H1 (cell line): ENCODE measurements around the gene AKR7A3. TPM values are rescaled to one million over a fixed set of nuclear protein-coding genes. Genes with fewer than 3 reads are reported as not detected.

Experiments
- ASH2L ChIP-seq: fragments of 200-600, 300-600 bp; sonication (generic); IDR thresholded peaks from one replicate; pipeline ENCODE4 v1.7.1; 2017; ENCODE audit warnings: low read length
- CTCF ChIP-seq, 3 experiments: IDR thresholded peaks; 1 replicate in 2 of 3; 2 replicates in 1 of 3; pipeline versions ENCODE4 v1.5.1 to v1.6.1; 2011; ENCODE audit warnings: low read length in 3 of 3, mild to moderate bottlenecking in 3 of 3, inconsistent platforms in 2 of 3, low read depth in 1 of 3, moderate library complexity in 1 of 3; ENCODE audit not compliant: insufficient read depth in 1 of 3; ENCODE audit errors: control extremely low read depth in 1 of 3
- E2F6 ChIP-seq: IDR thresholded peaks from 2 replicates; pipeline ENCODE4 v1.6.1; 2012; ENCODE audit warnings: inconsistent platforms
- FOSL1 ChIP-seq: IDR thresholded peaks from 2 replicates; pipeline ENCODE4 v1.6.1; 2011; ENCODE audit warnings: mild to moderate bottlenecking, low read depth, low read length, moderate library complexity; ENCODE audit not compliant: insufficient read depth
- JUND ChIP-seq: IDR thresholded peaks from 2 replicates; pipeline ENCODE4 v1.6.1; 2011; ENCODE audit warnings: mild to moderate bottlenecking, improper control_type of control experiment, low read length
- KDM1A ChIP-seq: fragments of 200-600, 300-600 bp; sonication (generic); IDR thresholded peaks from 2 replicates; pipeline ENCODE4 v1.7.1; 2016; ENCODE audit warnings: mild to moderate bottlenecking, low read length, borderline replicate concordance
- MAX ChIP-seq: IDR thresholded peaks from 2 replicates; pipeline ENCODE4 v1.6.1; 2012; ENCODE audit warnings: inconsistent platforms
- PHF8 ChIP-seq: fragments of 200-600 bp; sonication (generic); conservative IDR thresholded peaks from 2 replicates; pipeline ENCODE4 v1.7.1; 2012; ENCODE audit warnings: low read depth, mild to moderate bottlenecking, inconsistent platforms, low read length, moderate library complexity
- POLR2AphosphoS5 ChIP-seq: IDR thresholded peaks from 2 replicates; pipeline ENCODE4 v1.6.1; 2011; ENCODE audit warnings: low read depth, low read length
- RBBP5 ChIP-seq: IDR thresholded peaks from 2 replicates; pipeline ENCODE4 v1.7.1; 2012; ENCODE audit warnings: low read depth, mild to moderate bottlenecking, inconsistent platforms, low read length, moderate library complexity, borderline replicate concordance
- RFX5 ChIP-seq: IDR thresholded peaks from 2 replicates; pipeline ENCODE4 v1.6.1; 2011; ENCODE audit warnings: low read depth, low read length, improper control_type of control experiment, borderline replicate concordance
- RXRA ChIP-seq: IDR thresholded peaks from 2 replicates; pipeline ENCODE4 v1.6.1; 2011; ENCODE audit warnings: low read depth, mild to moderate bottlenecking, low read length, moderate library complexity; ENCODE audit not compliant: insufficient read depth
- SIRT6 ChIP-seq: IDR thresholded peaks from one replicate; pipeline ENCODE4 v1.7.1; 2012; ENCODE audit warnings: low read length, inconsistent platforms
- SP1 ChIP-seq: IDR thresholded peaks from 2 replicates; pipeline ENCODE4 v1.6.1; 2011; ENCODE audit warnings: low read depth, low read length
- SP2 ChIP-seq: IDR thresholded peaks from 2 replicates; pipeline ENCODE4 v1.6.1; 2012; ENCODE audit warnings: mild to moderate bottlenecking, low read length, inconsistent platforms
- SP4 ChIP-seq: IDR thresholded peaks from 2 replicates; pipeline ENCODE4 v1.6.1; 2012; ENCODE audit warnings: low read length, inconsistent platforms
- SUZ12 ChIP-seq: fragments of 200-600 bp; sonication (generic); IDR thresholded peaks from 2 replicates; pipeline ENCODE4 v1.6.1; 2012; ENCODE audit warnings: mild to moderate bottlenecking, inconsistent platforms, low read length, moderate library complexity, mixed read lengths
- TBP ChIP-seq: IDR thresholded peaks from 2 replicates; pipeline ENCODE4 v1.6.1; 2011; ENCODE audit warnings: low read depth, low read length, improper control_type of control experiment
- polyA plus RNA-seq, 7 experiments: library from polyadenylated mRNA; depleted of rRNA in 3 of 7; stranded (reverse) in 5 of 7; unstranded in 2 of 7; fragments of >200 nt in 5 of 7; fragments of 200-250 nt in 2 of 7; gene quantifications; 1 replicate in 5 of 7; 2 replicates in 1 of 7; 4 replicates in 1 of 7; pipeline versions ENCODE4 v1.2.1 to v1.2.3, GENCODE V29; 2011 to 2013; ENCODE audit warnings: missing spikeins in 2 of 7, mixed read lengths in 2 of 7
- total RNA-seq: library from RNA; stranded (reverse); fragmentation: NEBNext Ultra II Directional; extraction: Animal tissue kit (Norgen Biotek cat#: 25700); gene quantifications from 2 replicates; pipeline ENCODE4 v1.2.1, GENCODE V29; 2021
- TF ChIP-seq, protein P1 (sequence below): IDR thresholded peaks from 2 replicates; pipeline ENCODE4 v1.6.1; 2012; ENCODE audit warnings: low read length, inconsistent platforms

The AKR7A3 gene
- total and polyA plus RNA-seq, 2 of the 8 experiments (the other 6 are each of a cell fraction or from before 2014, with no cell fraction given), result 0.62 to 0.65 TPM

GRCh38 chr1:19251305-19252196 lies 37.0 kb downstream of the AKR7A3 start, which contains the start of the genes EMC1 and MRTO4 (continued):
- TF ChIP-seq CTCF (IDR thresholded peaks at IDR 0.05; ENCODE audit: control extremely low read depth in 1 of 3, insufficient read depth in 1 of 3, low read depth in 1 of 3, low read length in 3 of 3) (no peak), MAX (peak; percentile 97), PHF8 (peak; percentile 96), POLR2AphosphoS5 (peak; percentile 97), RFX5 (no peak), RXRA (no peak), FOSL1 (no peak), JUND (0 out of 2 replicates have a peak, but pooled peaks have one; percentile 8), SIRT6 (no peak), SP4 (peak; percentile 93), KDM1A (no peak), TBP (peak; percentile 91), ASH2L (peak; percentile 41), SP1 (no peak), SP2 (no peak), SUZ12 (no peak), RBBP5 (peak; percentile 38; the same call in 1 of the 2 replicates), E2F6 (peak; percentile 88)
- TF ChIP-seq, protein P1, sequence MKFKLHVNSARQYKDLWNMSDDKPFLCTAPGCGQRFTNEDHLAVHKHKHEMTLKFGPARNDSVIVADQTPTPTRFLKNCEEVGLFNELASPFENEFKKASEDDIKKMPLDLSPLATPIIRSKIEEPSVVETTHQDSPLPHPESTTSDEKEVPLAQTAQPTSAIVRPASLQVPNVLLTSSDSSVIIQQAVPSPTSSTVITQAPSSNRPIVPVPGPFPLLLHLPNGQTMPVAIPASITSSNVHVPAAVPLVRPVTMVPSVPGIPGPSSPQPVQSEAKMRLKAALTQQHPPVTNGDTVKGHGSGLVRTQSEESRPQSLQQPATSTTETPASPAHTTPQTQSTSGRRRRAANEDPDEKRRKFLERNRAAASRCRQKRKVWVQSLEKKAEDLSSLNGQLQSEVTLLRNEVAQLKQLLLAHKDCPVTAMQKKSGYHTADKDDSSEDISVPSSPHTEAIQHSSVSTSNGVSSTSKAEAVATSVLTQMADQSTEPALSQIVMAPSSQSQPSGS, result no peak
